ENCODE data around the gene CPLANE2.

DNA sequence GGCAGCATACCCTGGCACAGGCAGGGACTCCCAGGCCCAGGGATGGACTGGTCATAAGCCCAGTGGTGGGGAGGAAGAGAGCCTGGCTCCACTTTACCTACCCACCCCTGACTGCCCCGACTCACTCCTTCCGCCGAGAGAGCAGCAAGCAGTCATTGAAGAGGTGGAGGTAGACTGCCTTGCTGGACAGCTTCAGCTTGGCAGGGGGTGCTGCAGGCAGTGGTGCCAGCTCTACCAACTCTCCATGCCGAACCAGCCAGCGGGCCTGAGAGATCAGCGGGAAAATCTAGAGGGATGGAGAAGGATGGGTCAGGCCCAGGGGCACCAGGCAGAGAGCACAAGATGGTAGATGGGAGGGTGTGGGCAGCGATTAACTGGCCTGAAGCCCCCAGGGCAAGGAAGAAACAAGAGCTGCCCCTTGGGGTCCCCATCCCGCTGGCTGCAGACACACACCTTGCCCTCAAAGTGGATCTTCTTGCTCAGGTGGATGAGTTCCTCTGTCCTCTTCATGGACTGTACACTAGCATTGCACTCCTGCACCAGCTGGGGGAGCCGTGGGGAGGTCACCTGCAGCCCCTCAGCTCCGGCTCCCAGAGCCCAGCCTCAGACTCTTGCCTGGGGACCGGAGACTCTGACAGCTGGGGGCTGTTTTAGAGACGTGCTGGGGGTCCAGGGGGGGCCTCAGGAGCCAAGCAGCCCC is 32.2 kb downstream of the CPLANE2 start:
- TF ChIP-seq, protein P1, sequence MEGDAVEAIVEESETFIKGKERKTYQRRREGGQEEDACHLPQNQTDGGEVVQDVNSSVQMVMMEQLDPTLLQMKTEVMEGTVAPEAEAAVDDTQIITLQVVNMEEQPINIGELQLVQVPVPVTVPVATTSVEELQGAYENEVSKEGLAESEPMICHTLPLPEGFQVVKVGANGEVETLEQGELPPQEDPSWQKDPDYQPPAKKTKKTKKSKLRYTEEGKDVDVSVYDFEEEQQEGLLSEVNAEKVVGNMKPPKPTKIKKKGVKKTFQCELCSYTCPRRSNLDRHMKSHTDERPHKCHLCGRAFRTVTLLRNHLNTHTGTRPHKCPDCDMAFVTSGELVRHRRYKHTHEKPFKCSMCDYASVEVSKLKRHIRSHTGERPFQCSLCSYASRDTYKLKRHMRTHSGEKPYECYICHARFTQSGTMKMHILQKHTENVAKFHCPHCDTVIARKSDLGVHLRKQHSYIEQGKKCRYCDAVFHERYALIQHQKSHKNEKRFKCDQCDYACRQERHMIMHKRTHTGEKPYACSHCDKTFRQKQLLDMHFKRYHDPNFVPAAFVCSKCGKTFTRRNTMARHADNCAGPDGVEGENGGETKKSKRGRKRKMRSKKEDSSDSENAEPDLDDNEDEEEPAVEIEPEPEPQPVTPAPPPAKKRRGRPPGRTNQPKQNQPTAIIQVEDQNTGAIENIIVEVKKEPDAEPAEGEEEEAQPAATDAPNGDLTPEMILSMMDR (IDR thresholded peaks at IDR 0.05; ENCODE audit: low read depth, low read length), result peak; percentile 50
- TF ChIP-seq POLR2A (IDR thresholded peaks at IDR 0.05; ENCODE audit: extremely low read depth, insufficient read length) (no peak), MYC (IDR thresholded peaks at IDR 0.05; ENCODE audit: low read depth, low read length) (no peak)
- TF ChIP-seq, protein P2, sequence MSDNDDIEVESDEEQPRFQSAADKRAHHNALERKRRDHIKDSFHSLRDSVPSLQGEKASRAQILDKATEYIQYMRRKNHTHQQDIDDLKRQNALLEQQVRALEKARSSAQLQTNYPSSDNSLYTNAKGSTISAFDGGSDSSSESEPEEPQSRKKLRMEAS (IDR thresholded peaks at IDR 0.05; ENCODE audit: low read depth, low read length), result no peak
